ENCODE data around the gene ADD3. TPM values are rescaled to one million over a fixed set of nuclear protein-coding genes. Genes with fewer than 3 reads are reported as not detected.

The ADD3 gene
- total and polyA plus RNA-seq, 11 donors, result 28.8 to 659 (median 97.1) TPM

GRCh38 chr10:109968953-109969759 lies 38.6 kb upstream of the ADD3 start:
- intact Hi-C loops (cut with DNase I), result loop anchor here in 2 of 10 donors (5.0 to 10.0 kb wide), 2 partner anchors 38 to 74 kb away; partner anchors contain the start of gene ADD3 (in 1 of the 2)
- ATAC-seq (peak; percentile 24 to 70 (median 46)), DNase-seq (no peak)
- Histone ChIP-seq H3K27ac (peak overlapping the region in 9 of 12 donors; percentile 12 to 70 (median 36)), H3K36me3 (no peaks in the 10 kb centered on the region), H3K9me3 (no peaks in the 10 kb centered on the region), H3K27me3 (no peaks in the 10 kb centered on the region), H3K4me1 (peaks cover 0 to 51% (median 31%) of the 10 kb centered on the region in 12 donors), H3K4me3 (peak overlapping the region in 3 of 12 donors; percentile 13 to 19 (median 16))
- no peak for TF ChIP-seq POLR2A (IDR thresholded peaks at IDR 0.05)
- TF ChIP-seq CTCF (IDR thresholded peaks at IDR 0.05), result no peak
- WGBS, 4 donors, result 56 to 69% (median 62%) methylated on average over 14 of the region's 14 CpGs

GRCh38 chr10:109969760-109970346 lies 37.9 kb upstream of the ADD3 start:
- intact Hi-C loops (cut with DNase I), result loop anchor here in 6 of 10 donors (5.0 to 10.0 kb wide), 4 partner anchors 37 to 85 kb away; partner anchors contain the start of gene ADD3 (in 1 of the 6)
- Histone ChIP-seq H3K36me3 (no peaks in the 10 kb centered on the region), H3K4me3 (no peak overlapping the region), H3K27ac (peak overlapping the region in 7 of 12 donors; percentile 12 to 70 (median 36)), H3K4me1 (peaks cover 0 to 51% (median 31%) of the 10 kb centered on the region in 12 donors), H3K27me3 (no peaks in the 10 kb centered on the region), H3K9me3 (no peaks in the 10 kb centered on the region)
- no peak for DNase-seq
- TF ChIP-seq CTCF (IDR thresholded peaks at IDR 0.05) (no peak), POLR2A (IDR thresholded peaks at IDR 0.05) (no peak)
- ATAC-seq, result no peak
- 73 to 76% (median 75%) methylated on average over 8 of the region's 8 CpGs for WGBS, 4 donors

DNA sequence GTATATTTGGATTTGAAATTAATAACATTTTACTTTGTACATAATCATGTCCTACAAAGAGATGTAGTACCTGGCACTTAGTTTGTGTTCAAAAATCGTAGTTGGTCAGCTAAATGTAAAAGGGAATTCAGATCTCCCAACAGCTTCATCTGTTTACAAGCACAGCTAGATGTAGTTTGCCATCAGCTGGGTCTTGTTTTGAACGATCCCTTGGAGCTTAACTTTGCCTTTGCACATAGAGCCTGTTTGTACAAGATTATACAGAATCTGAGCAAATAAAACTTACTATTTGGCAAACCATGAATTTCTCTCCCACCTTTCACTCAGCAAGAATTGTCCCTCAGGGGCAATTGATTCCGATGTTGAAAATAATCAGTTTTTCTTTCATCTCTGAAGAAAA lies 36.1 kb upstream of the ADD3 start:
- 78 to 91% (median 86%) methylated on average over 3 of the region's 3 CpGs for WGBS, 4 donors
- DNase-seq (no peak), ATAC-seq (no peak)
- intact Hi-C loops (cut with DNase I), result loop anchor here in 4 of 10 donors (5.0 to 10.0 kb wide), 2 partner anchors 84 to 87 kb away; no protein-coding TSS in a partner anchor
- no peak overlapping the region for H3K4me3 ChIP-seq
- H3K36me3 ChIP-seq, result no peaks in the 10 kb centered on the region
- TF ChIP-seq CTCF (IDR thresholded peaks at IDR 0.05), result no peak
- no peak for TF ChIP-seq POLR2A (IDR thresholded peaks at IDR 0.05)
- H3K4me1 ChIP-seq, result peaks cover 0 to 37% (median 29%) of the 10 kb centered on the region in 12 donors
- H3K27ac ChIP-seq, result no peak overlapping the region
- no peaks in the 10 kb centered on the region for H3K9me3 ChIP-seq
- no peaks in the 10 kb centered on the region for H3K27me3 ChIP-seq

Data from heart left ventricle (tissue), 16 donors.